Measurements from ENCODE around the gene AMER2. TPM values are rescaled to one million over a fixed set of nuclear protein-coding genes. Genes with fewer than 3 reads are reported as not detected.
A peak's percentile ranks its signal among the peaks of the same experiment; 100 is the strongest.

Gene AMER2, protein sequence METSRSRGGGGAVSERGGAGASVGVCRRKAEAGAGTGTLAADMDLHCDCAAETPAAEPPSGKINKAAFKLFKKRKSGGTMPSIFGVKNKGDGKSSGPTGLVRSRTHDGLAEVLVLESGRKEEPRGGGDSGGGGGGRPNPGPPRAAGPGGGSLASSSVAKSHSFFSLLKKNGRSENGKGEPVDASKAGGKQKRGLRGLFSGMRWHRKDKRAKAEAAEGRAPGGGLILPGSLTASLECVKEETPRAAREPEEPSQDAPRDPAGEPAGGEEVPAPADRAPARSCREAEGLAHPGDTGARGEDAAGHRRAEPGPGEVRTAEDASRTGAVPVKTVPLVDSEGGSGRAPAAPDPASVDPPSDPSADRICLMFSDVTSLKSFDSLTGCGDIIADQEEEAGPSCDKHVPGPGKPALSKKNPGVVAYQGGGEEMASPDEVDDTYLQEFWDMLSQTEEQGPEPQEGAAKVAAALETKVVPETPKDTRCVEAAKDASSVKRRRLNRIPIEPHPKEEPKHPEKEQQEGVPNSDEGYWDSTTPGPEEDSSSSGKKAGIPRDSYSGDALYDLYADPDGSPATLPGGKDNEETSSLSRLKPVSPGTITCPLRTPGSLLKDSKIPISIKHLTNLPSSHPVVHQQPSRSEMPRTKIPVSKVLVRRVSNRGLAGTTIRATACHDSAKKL
- not detected in 2 replicates for total RNA-seq (2014; rRNA removed; shearing (Covaris generic); ENCODE audit: low replicate concordance)

GRCh38 chr13:25171517-25172302 lies at the start of gene AMER2:
Gene AMER2 (minus strand): TSS chr13:25172288. CDS start chr13:25171619, 669 bp downstream.
- in situ Hi-C loops (cut with HindIII; ENCODE audit: low pct_unique_long_range_greater_than_20kb, low sequenced_read_pairs) = no loop called here

GRCh38 chr13:25218019-25218418 lies 45.9 kb upstream of the AMER2 start:
- DNase-seq (ENCODE audit: low read depth) = no peak
- in situ Hi-C loops (cut with HindIII; ENCODE audit: low pct_unique_long_range_greater_than_20kb, low sequenced_read_pairs) = no loop called here

More at GRCh38 chr13:25171517-25172302, at the start of gene AMER2:
- no peak for DNase-seq (ENCODE audit: low read depth)

GRCh38 chr13:25217023-25217885 lies 45.2 kb upstream of the AMER2 start:
- in situ Hi-C loops (cut with HindIII; ENCODE audit: low pct_unique_long_range_greater_than_20kb, low sequenced_read_pairs) = no loop called here
- DNase-seq (ENCODE audit: low read depth) = peak; percentile 86

- DNase-seq (ENCODE audit: low read depth) = no peak
- in situ Hi-C loops (cut with HindIII; ENCODE audit: low pct_unique_long_range_greater_than_20kb, low sequenced_read_pairs) = no loop called here
These were observed 43.1 kb upstream of the AMER2 start for GRCh38 chr13:25215253-25215575.

GRCh38 chr13:25214491-25215252 lies 42.6 kb upstream of the AMER2 start:
- DNase-seq (ENCODE audit: low read depth) = peak; percentile 93

DNA sequence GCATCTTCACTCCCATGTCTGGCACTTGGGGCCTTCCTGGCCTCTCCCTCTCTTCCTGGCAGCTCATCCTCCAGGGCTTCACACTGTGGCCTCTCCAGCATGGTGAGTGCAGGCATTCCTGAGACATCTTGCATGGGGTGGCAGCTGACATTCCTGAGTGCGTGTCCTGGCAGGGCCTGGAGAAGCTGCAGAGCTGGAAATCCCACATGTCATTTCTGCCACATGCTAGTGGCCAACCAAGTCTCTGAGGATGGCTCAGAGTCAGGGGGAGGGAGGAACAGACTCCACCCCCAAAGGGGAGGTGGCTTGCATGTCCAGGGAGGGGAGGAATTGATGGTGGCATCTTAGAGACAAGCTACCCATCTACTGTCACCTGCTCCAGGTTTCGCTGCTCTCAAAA lies 41.6 kb upstream of the AMER2 start:
- peak; percentile 30 for DNase-seq (ENCODE audit: low read depth)
- in situ Hi-C loops (cut with HindIII; ENCODE audit: low pct_unique_long_range_greater_than_20kb, low sequenced_read_pairs) = no loop called here

More at GRCh38 chr13:25214491-25215252, 42.6 kb upstream of the AMER2 start:
- in situ Hi-C loops (cut with HindIII; ENCODE audit: low pct_unique_long_range_greater_than_20kb, low sequenced_read_pairs) = no loop called here

DNA sequence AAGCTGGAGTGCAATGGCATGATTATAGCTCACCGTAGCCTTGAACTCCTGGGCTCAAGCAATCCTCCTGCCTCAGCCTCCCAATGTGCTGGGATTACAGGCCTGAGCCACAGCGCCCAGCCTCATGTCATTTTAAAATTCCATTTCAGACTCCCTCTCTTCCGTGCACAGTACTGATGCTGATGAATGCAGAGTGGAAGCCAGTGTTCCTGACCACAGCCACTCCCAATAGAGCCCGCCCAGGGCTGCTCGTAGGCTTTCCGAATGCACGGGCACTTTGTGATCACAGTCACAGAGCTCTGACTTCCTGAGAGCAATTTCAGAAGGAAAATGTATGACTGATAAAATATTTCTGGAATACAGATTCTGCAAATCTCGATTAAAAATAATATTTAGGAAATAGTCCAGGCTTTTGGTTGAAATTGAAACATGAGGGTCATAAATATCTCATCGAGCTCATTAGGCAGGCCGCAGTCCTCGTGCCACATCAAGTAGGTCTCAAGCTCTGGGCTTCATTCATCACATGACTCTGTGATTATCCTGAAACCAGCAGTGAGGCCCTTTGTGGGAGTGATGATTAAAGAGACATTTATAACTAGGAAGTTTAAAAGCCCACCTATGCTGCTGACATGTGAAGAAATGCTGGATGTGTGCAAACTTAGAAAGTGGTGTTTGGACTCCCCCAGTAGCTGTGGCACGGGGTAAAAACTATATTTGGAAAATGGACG lies 38.9 kb upstream of the AMER2 start:
- in situ Hi-C loops (cut with HindIII; ENCODE audit: low pct_unique_long_range_greater_than_20kb, low sequenced_read_pairs) = no loop called here
- no peak for DNase-seq (ENCODE audit: low read depth)

DNA sequence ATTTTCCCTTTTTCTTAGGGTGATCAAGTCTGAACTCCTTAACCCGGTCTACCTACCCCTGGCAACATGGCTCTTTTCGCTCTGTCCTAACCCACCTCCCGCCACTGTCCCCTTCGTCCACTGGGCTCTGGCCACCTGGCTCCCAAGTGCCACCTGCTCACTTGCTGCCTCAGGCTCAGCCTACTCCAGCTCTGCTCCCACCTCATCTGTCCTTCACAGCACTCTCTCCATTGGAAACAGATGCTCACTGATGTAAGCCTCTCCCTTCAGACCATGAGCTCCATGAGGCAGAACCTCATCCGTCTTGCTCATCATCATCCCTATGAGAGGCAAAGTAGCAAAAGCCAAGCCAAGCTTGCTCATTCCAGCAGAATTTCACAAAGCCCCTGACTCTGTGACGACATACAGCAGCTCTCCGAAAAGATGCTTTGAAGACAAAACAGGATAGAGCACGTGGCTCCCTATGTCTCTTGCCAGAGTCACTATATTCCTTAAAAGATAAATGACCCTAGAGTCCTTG lies 35.3 kb upstream of the AMER2 start:
- no peak for DNase-seq (ENCODE audit: low read depth)
- in situ Hi-C loops (cut with HindIII; ENCODE audit: low pct_unique_long_range_greater_than_20kb, low sequenced_read_pairs) = no loop called here

DNA sequence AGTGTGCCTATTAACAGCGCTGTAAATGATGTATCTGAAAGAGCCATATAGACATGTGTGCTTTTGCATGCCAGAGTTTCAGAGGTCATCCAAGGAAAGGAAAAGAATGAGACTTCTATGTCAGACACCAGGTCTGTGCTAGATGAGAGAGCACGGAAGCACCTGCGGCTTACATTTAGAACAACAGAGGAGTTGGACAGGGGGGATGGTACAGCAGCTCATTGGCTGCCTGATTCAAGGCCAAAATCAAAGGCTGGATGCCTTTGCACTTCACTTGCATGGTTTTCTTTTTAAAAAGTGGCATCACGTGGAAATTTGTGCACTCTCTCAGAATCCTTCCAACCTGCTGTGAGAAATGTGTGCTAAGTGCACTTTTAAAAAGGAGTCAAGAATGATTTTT lies 32.8 kb upstream of the AMER2 start:
- DNase-seq (ENCODE audit: low read depth) = no peak
- in situ Hi-C loops (cut with HindIII; ENCODE audit: low pct_unique_long_range_greater_than_20kb, low sequenced_read_pairs) = no loop called here

- peak; percentile 14 for DNase-seq (ENCODE audit: low read depth)
- in situ Hi-C loops (cut with HindIII; ENCODE audit: low pct_unique_long_range_greater_than_20kb, low sequenced_read_pairs) = no loop called here
These were observed 31.1 kb upstream of the AMER2 start for GRCh38 chr13:25203127-25203740.

GRCh38 chr13:25200783-25201182 lies 28.7 kb upstream of the AMER2 start:
- in situ Hi-C loops (cut with HindIII; ENCODE audit: low pct_unique_long_range_greater_than_20kb, low sequenced_read_pairs) = no loop called here
- DNase-seq (ENCODE audit: low read depth) = no peak

DNA sequence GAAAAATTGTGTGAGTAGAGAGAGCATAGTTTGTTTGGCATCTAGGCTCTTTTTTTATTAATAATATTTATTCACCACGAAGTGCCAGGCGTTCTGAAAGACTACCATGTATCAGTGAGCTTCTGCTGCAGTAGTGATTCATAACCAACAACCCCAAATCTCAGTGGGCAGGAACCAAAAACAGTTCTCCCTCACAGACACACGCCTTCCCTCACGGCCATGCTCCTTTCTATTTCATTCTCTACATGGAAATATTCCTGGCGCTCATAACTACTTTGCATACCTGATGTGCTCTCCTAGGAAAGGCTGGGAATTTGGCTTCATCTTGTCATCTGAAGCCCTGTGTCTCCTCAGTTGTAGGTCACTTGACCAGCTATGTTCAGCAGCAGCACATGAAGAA lies 26.6 kb upstream of the AMER2 start:
- in situ Hi-C loops (cut with HindIII; ENCODE audit: low pct_unique_long_range_greater_than_20kb, low sequenced_read_pairs) = no loop called here
- no peak for DNase-seq (ENCODE audit: low read depth)

DNA sequence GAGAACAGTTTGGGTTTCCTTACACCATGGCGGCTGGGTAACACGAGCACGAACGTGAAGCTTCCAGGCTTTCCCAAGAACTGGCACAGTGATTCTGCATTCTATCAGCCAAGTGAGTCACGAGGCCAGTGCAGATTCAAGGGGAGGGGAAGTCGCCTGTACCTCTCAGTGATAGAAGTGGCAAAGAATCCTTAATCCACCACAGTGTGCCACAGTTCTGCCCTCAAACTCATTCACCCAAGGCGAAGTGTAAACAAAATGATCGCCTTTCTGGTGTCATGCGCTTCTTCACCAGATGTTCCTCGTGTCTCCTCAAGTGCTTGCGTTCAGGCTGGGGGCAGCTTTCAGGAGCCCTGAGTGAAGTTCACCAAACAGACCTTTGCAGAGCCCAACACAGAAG lies 24.9 kb upstream of the AMER2 start:
- in situ Hi-C loops (cut with HindIII; ENCODE audit: low pct_unique_long_range_greater_than_20kb, low sequenced_read_pairs) = no loop called here
- peak; percentile 83 for DNase-seq (ENCODE audit: low read depth)

DNA sequence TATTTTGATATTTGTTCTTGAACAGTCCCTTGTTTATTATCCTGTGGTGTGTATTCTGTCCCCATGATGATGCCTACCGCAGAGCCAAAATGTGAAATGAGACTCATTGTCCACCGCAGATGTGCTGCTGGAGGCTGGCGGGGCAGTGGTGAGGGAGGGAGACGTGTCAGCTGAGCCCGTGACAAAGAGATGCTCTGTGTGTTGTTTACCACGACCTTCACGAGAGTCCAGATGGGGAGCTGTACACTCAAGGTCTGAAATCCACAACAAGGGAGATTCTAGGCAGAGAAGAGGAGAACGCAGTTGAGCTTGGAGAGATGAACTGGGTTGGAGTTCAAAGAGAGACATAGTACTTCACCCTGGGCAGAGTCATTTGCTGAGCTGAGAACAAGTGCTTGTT lies 20.8 kb upstream of the AMER2 start:
- in situ Hi-C loops (cut with HindIII; ENCODE audit: low pct_unique_long_range_greater_than_20kb, low sequenced_read_pairs) = no loop called here
- no peak for DNase-seq (ENCODE audit: low read depth)

- in situ Hi-C loops (cut with HindIII; ENCODE audit: low pct_unique_long_range_greater_than_20kb, low sequenced_read_pairs) = no loop called here
- DNase-seq (ENCODE audit: low read depth) = no peak
These were observed 20.4 kb upstream of the AMER2 start for GRCh38 chr13:25192489-25192888.

- no peak for DNase-seq (ENCODE audit: low read depth)
- in situ Hi-C loops (cut with HindIII; ENCODE audit: low pct_unique_long_range_greater_than_20kb, low sequenced_read_pairs) = no loop called here
These were observed 20.0 kb upstream of the AMER2 start for GRCh38 chr13:25192052-25192451.

Data from Caki2 (cell line).